Measurements from ENCODE around the gene CCR7. TPM values are rescaled to one million over a fixed set of nuclear protein-coding genes. Genes with fewer than 3 reads are reported as not detected.

Gene CCR7
- total and polyA plus RNA-seq, 2 of the 4 experiments (the other 2 are of a cell fraction): 0.14 to 0.36 TPM

DNA sequence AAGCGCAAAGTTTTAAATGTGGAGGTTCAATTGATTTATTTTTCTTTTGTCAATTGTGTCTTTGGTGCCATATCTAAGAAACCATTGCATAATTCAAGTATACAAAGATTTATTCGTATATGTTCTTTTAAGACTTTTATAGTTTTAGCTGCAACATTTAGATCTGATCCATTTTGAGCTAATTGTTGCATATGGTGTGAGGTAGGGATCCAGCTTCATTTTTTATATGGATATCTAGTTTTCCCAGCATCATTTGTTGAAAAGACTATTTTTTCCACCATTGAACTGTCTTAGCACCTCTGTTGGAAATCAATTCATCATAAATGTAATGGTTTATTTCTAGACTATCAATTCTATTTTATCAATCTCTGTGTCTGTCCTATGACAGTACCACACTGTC lies 2.1 kb upstream of the CCR7 start:
- H2AK9ac ChIP-seq (replicated peaks; ENCODE audit: low read depth, low read length, poor library complexity): no peak overlapping the region
- no peak overlapping the region for H3K4me2 ChIP-seq (ENCODE audit: low read depth, low read length)
- no peak overlapping the region for H3K9ac ChIP-seq (ENCODE audit: low read depth, low read length)
- H4K5ac ChIP-seq (ENCODE audit: low read depth, low read length): no peak overlapping the region
- no peak overlapping the region for H2BK20ac ChIP-seq (ENCODE audit: low read depth, low read length)
- no peak overlapping the region for H3K23ac ChIP-seq (ENCODE audit: low read depth, low read length)
- no peaks in the 10 kb centered on the region for H3K79me1 ChIP-seq (ENCODE audit: low read depth in 1 of 2, low read length in 2 of 2)
- no peak overlapping the region for H3K27ac ChIP-seq (ENCODE audit: insufficient read depth, low read length)
- no peak overlapping the region for H3K4me3 ChIP-seq (ENCODE audit: insufficient read depth, low read depth, low read length)
- DNase-seq (no peak), ATAC-seq (ENCODE audit: low read depth) (no peak)
- in situ Hi-C loops (cut with MboI; ENCODE audit: low sequenced_read_pairs) (no loop called here), intact Hi-C loops (cut with micrococcal nuclease) (no loop called here), dilution Hi-C loops (cut with HindIII; ENCODE audit: low sequenced_read_pairs, unreplicated experiment) (no loop called here)
- no peaks in the 10 kb centered on the region for H3K4me1 ChIP-seq (ENCODE audit: control insufficient read depth, insufficient read depth, low read length)
- no peak overlapping the region for H2BK120ac ChIP-seq (ENCODE audit: low read depth, low read length)
- ChIA-PET CTCF (interaction anchor here (0.9 to 1.5 kb wide), 2 partner anchors 31 to 35 kb away, joined by 3 to 4 read pairs; no protein-coding TSS in a partner anchor), POLR2A (ENCODE audit: unreplicated experiment) (no interaction called here)
- H3K9me3 ChIP-seq (ENCODE audit: control insufficient read depth, insufficient read depth, low read length): peaks cover 10% of the 10 kb centered on the region
- H4K8ac ChIP-seq (ENCODE audit: low read depth in 2 of 2, low read length in 2 of 2): no peak overlapping the region
- H2BK5ac ChIP-seq (ENCODE audit: low read depth, low read length, poor library complexity, severe bottlenecking): no peak overlapping the region
- no peak overlapping the region for H2AFZ ChIP-seq (replicated peaks; ENCODE audit: low read length, poor library complexity)
- peaks cover 41% of the 10 kb centered on the region for H3K27me3 ChIP-seq (ENCODE audit: control insufficient read depth, insufficient read depth, low read length)
- TF ChIP-seq CEBPB (IDR thresholded peaks at IDR 0.05; ENCODE audit: low read depth, low read length): no peak
- TF ChIP-seq RFX5 (IDR thresholded peaks at IDR 0.05; ENCODE audit: low read depth, low read length): no peak
- no peak for TF ChIP-seq FOS (IDR thresholded peaks at IDR 0.05; ENCODE audit: low read depth, low read length)
- no peak for TF ChIP-seq RCOR1 (IDR thresholded peaks at IDR 0.05; ENCODE audit: insufficient replicate concordance, low read length)
- no peak for TF ChIP-seq POLR2A (IDR thresholded peaks at IDR 0.05; ENCODE audit: low read depth, low read length)
- TF ChIP-seq MAZ (IDR thresholded peaks at IDR 0.05; ENCODE audit: borderline replicate concordance, low read depth, low read length): no peak
- TF ChIP-seq MAFK (IDR thresholded peaks at IDR 0.05; ENCODE audit: low read depth, low read length): no peak
- TF ChIP-seq CHD1 (IDR thresholded peaks at IDR 0.05; ENCODE audit: low read depth, low read length): no peak
- no peak for TF ChIP-seq BHLHE40 (IDR thresholded peaks at IDR 0.05; ENCODE audit: low read depth, low read length)
- TF ChIP-seq MXI1 (IDR thresholded peaks at IDR 0.05; ENCODE audit: borderline replicate concordance, low read depth, low read length): no peak
- TF ChIP-seq, protein P1, sequence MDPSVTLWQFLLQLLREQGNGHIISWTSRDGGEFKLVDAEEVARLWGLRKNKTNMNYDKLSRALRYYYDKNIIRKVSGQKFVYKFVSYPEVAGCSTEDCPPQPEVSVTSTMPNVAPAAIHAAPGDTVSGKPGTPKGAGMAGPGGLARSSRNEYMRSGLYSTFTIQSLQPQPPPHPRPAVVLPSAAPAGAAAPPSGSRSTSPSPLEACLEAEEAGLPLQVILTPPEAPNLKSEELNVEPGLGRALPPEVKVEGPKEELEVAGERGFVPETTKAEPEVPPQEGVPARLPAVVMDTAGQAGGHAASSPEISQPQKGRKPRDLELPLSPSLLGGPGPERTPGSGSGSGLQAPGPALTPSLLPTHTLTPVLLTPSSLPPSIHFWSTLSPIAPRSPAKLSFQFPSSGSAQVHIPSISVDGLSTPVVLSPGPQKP (IDR thresholded peaks at IDR 0.05; ENCODE audit: borderline replicate concordance, low read depth, low read length): no peak
- TF ChIP-seq NFE2L2 (IDR thresholded peaks at IDR 0.05; ENCODE audit: low read depth, low read length): no peak
- H2BK15ac ChIP-seq (ENCODE audit: low read depth, low read length): no peak overlapping the region
- no peak overlapping the region for H3K56ac ChIP-seq (ENCODE audit: extremely low read depth, insufficient read depth, low read length)
- no peaks in the 10 kb centered on the region for H3K9me1 ChIP-seq (ENCODE audit: insufficient read depth, low read length)
- H2AK5ac ChIP-seq (ENCODE audit: low read depth, low read length): no peak overlapping the region
- no peak overlapping the region for H3K4ac ChIP-seq (ENCODE audit: low read depth, low read length)
- no peak overlapping the region for H4K91ac ChIP-seq (ENCODE audit: insufficient read depth, low read depth, low read length)
- no peaks in the 10 kb centered on the region for H4K20me1 ChIP-seq (ENCODE audit: insufficient read depth, low read length)
- H3K14ac ChIP-seq (replicated peaks; ENCODE audit: low read depth, low read length): no peak overlapping the region
- H3K18ac ChIP-seq (ENCODE audit: low read depth, low read length): no peak overlapping the region
- H3K36me3 ChIP-seq (ENCODE audit: control insufficient read depth, insufficient read depth, low read length): no peaks in the 10 kb centered on the region
- no TSS peak for BruUV-seq (replicated peaks)
- WGBS, 2 experiments (ENCODE audit: extremely low coverage in 2 of 2, insufficient read length in 1 of 2): no CpG with 5 or more reads among the region's 2 CpGs

Data from IMR-90 (cell line).